HepG2 (cell line): ENCODE results near the gene STX2. TPM values are rescaled to one million over a fixed set of nuclear protein-coding genes. Genes with fewer than 3 reads are reported as not detected.

Source experiments
- AHDC1 ChIP-seq: sonication (generic); formaldehyde crosslinking; IDR thresholded peaks from 2 replicates; pipeline ENCODE4 v1.5.1; 2020; ENCODE audit warnings: mild to moderate bottlenecking, missing genetic modification reagents, borderline replicate concordance
- ATF4 ChIP-seq, 2 experiments: fragments of 450-650 bp in 1 of 2; sonication (generic) in 1 of 2; formaldehyde crosslinking; IDR thresholded peaks; 2 replicates each; pipeline versions ENCODE4 v1.5.0 to v1.8.0; 2020 to 2022; ENCODE audit warnings: mild to moderate bottlenecking in 1 of 2, missing genetic modification reagents in 1 of 2
- HBP1 ChIP-seq: IDR thresholded peaks from 2 replicates; pipeline ENCODE4 v1.6.1; 2016; ENCODE audit warnings: low read depth, control low read depth
- HNRNPUL1 ChIP-seq: fragments of 200-400 bp; formaldehyde crosslinking; IDR thresholded peaks from 2 replicates; pipeline ENCODE4 v1.6.1; 2017; ENCODE audit warnings: low read depth, mild to moderate bottlenecking, low read length, moderate library complexity
- NFATC3 ChIP-seq: sonication (generic); formaldehyde crosslinking; IDR thresholded peaks from 2 replicates; pipeline ENCODE4 v1.5.1; 2020; ENCODE audit warnings: mild to moderate bottlenecking, missing genetic modification reagents
- SIN3B ChIP-seq: fragments of 150-350 bp; IDR thresholded peaks from 2 replicates; pipeline ENCODE4 v1.6.1; 2014; ENCODE audit warnings: low read length
- TCF12 ChIP-seq, 2 experiments: fragments of 450-650 bp in 1 of 2; sonication (generic) in 1 of 2; formaldehyde crosslinking in 1 of 2; IDR thresholded peaks; 2 replicates each; pipeline versions ENCODE4 v1.6.1 to v1.8.0; 2017 to 2022; ENCODE audit warnings: antibody characterized with exemption in 1 of 2, mild to moderate bottlenecking in 1 of 2, missing genetic modification reagents in 1 of 2, moderate library complexity in 1 of 2
- TOPORS ChIP-seq: sonication (generic); formaldehyde crosslinking; IDR thresholded peaks from 2 replicates; pipeline ENCODE4 v1.8.0; 2023; ENCODE audit warnings: mild to moderate bottlenecking, missing genetic modification reagents
- ZFP36L1 ChIP-seq: sonication (generic); formaldehyde crosslinking; IDR thresholded peaks from 2 replicates; pipeline ENCODE4 v1.8.0; 2022; ENCODE audit warnings: mild to moderate bottlenecking, missing genetic modification reagents, moderate library complexity
- ZNF20 ChIP-seq: sonication (generic); formaldehyde crosslinking; IDR thresholded peaks from 2 replicates; pipeline ENCODE4 v1.4.0; 2020; ENCODE audit warnings: mild to moderate bottlenecking, moderate library complexity, missing genetic modification reagents
- ZNF33A ChIP-seq: sonication (generic); formaldehyde crosslinking; IDR thresholded peaks from 2 replicates; pipeline ENCODE4 v1.5.1; 2020; ENCODE audit warnings: missing genetic modification reagents, mild to moderate bottlenecking, moderate library complexity, borderline replicate concordance
- ZNF383 ChIP-seq: sonication (generic); formaldehyde crosslinking; IDR thresholded peaks from 2 replicates; pipeline ENCODE4 v1.4.0; 2020; ENCODE audit warnings: missing genetic modification reagents, mild to moderate bottlenecking, borderline replicate concordance
- ZNF557 ChIP-seq: sonication (generic); formaldehyde crosslinking; IDR thresholded peaks from 2 replicates; pipeline ENCODE4 v1.4.0; 2020; ENCODE audit warnings: missing genetic modification reagents
- ZNF678 ChIP-seq: sonication (generic); formaldehyde crosslinking; IDR thresholded peaks from 2 replicates; pipeline ENCODE4 v1.4.0; 2020; ENCODE audit warnings: mild to moderate bottlenecking, missing genetic modification reagents
- ZSCAN31 ChIP-seq: sonication (generic); formaldehyde crosslinking; IDR thresholded peaks from 2 replicates; pipeline ENCODE4 v1.5.0; 2020; ENCODE audit warnings: low read depth, mild to moderate bottlenecking, missing genetic modification reagents
- polyA plus RNA-seq, 8 experiments: library from polyadenylated mRNA; depleted of rRNA in 3 of 8; stranded (reverse) in 7 of 8; unstranded in 1 of 8; fragments of >200 nt; fragmentation: Illumina TruSeq in 4 of 8; extraction: Trizol in 4 of 8; gene quantifications; 2 replicates each; pipeline versions ENCODE4 v1.2.1 to v1.2.3, GENCODE V29; 2011 to 2016; ENCODE audit warnings: low read depth in 4 of 8, missing spikeins in 1 of 8, mixed read lengths in 1 of 8; ENCODE audit not compliant: insufficient read depth in 1 of 8
- total RNA-seq, 5 experiments: library from RNA; depleted of rRNA; stranded (reverse); fragments of >200 nt; fragmentation: Illumina TruSeq; extraction: Trizol; gene quantifications; 2 replicates each; pipeline ENCODE4 v1.2.3, GENCODE V29; 2016; ENCODE audit warnings: low read depth in 1 of 5

Gene STX2
- total and polyA plus RNA-seq, 2 of the 13 experiments (the other 11 are each of a cell fraction or from before 2014, with no cell fraction given), result 13.4 to 25.1 TPM

GRCh38 chr12:130871286-130872178, 32.5 kb upstream of the STX2 start, which contains the start of gene RAN (continued):
- TF ChIP-seq AHDC1 (CRISPR knock-in tag), result no peak
- TF ChIP-seq ZSCAN31 (CRISPR knock-in tag), result no peak; the same call in 1 of the 2 replicates
- no peak for TF ChIP-seq HNRNPUL1
- TF ChIP-seq SIN3B, result no peak
- no peak for TF ChIP-seq ZNF383 (CRISPR knock-in tag)
- TF ChIP-seq ATF4 (CRISPR knock-in tag; IDR thresholded peaks at IDR 0.05), result no peak; a peak in 1 of 4 replicates
- TF ChIP-seq ZNF20 (CRISPR knock-in tag), result no peak
- no peak for TF ChIP-seq ZNF33A (CRISPR knock-in tag)
- TF ChIP-seq ZFP36L1 (CRISPR knock-in tag), result no peak
- TF ChIP-seq ZNF557 (CRISPR knock-in tag), result 0 out of 2 replicates have a peak, but pooled peaks have one; percentile 33
- TF ChIP-seq ZNF678, result no peak
- no peak for TF ChIP-seq NFATC3 (CRISPR knock-in tag)
- no peak for TF ChIP-seq TOPORS (CRISPR knock-in tag)
- TF ChIP-seq TCF12 (IDR thresholded peaks at IDR 0.05), result no peak
- no peak; the same call in 1 of the 2 replicates for TF ChIP-seq TCF12 (CRISPR knock-in tag; IDR thresholded peaks at IDR 0.05)
- TF ChIP-seq HBP1 (CRISPR knock-in tag), result peak; percentile 21; the same call in 1 of the 2 replicates
